OCI-LY7 (cell line): ENCODE results near the gene TMOD3.

Experiments
- EZH2phosphoT487 ChIP-seq: fragments of 200-600 bp; sonication (generic); IDR thresholded peaks from 2 replicates; pipeline ENCODE4 v1.6.1; 2018; ENCODE audit warnings: low read depth, borderline replicate concordance, mild to moderate bottlenecking, mixed run types, antibody characterized with exemption, low read length, moderate library complexity, mixed read lengths
- TF ChIP-seq, protein P1 (sequence below): fragments of 200-600 bp; sonication (generic); conservative IDR thresholded peaks from 2 replicates; pipeline ENCODE4 v1.5.1; 2014; ENCODE audit warnings: mild to moderate bottlenecking, antibody characterized with exemption, low read length, moderate library complexity, mixed read lengths

DNA sequence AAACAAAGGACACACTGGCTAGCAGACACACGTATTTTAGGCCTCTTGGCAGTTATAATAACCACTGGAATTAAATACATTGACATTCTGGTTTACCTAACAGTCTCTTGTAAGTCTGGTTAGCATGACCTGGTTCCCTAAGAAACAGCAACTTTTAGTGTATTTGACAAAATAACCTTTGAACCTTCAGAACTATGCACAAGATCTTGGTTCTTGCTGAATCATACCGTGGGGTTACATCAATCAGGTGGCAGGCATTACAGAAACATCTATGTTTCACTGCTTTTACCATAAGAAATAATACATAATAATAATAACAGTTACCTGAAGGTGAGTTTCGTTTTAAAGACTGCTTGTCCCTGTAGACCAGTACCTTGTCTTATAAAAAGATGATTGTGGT lies 123.4 kb downstream of the TMOD3 start:
- TF ChIP-seq, protein P1, sequence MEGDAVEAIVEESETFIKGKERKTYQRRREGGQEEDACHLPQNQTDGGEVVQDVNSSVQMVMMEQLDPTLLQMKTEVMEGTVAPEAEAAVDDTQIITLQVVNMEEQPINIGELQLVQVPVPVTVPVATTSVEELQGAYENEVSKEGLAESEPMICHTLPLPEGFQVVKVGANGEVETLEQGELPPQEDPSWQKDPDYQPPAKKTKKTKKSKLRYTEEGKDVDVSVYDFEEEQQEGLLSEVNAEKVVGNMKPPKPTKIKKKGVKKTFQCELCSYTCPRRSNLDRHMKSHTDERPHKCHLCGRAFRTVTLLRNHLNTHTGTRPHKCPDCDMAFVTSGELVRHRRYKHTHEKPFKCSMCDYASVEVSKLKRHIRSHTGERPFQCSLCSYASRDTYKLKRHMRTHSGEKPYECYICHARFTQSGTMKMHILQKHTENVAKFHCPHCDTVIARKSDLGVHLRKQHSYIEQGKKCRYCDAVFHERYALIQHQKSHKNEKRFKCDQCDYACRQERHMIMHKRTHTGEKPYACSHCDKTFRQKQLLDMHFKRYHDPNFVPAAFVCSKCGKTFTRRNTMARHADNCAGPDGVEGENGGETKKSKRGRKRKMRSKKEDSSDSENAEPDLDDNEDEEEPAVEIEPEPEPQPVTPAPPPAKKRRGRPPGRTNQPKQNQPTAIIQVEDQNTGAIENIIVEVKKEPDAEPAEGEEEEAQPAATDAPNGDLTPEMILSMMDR: no peak
- TF ChIP-seq EZH2phosphoT487: no peak
